Left lobe of liver (tissue), 2 donors: ENCODE measurements around the gene RIMS4. TPM values are rescaled to one million over a fixed set of nuclear protein-coding genes. Genes with fewer than 3 reads are reported as not detected.

Source experiments
- ATAC-seq: fragments of 200-7000 bp; cut with Tn5 transposase; one replicate; pipeline ENCODE4 v1.9.1; 2020; ENCODE audit warnings: mild to moderate bottlenecking, moderate library complexity
- DNase-seq: peaks from one replicate; pipeline ENCODE4 v3.0.0-alpha.2; 2020; ENCODE audit warnings: low spot score
- total RNA-seq: library from RNA; stranded (reverse); gene quantifications from one replicate; pipeline ENCODE4 v1.2.1, GENCODE V29; 2021
- donor health status: DM: no; HTN: no; CAD: no; lungs with moderate emphysema.
- donor health status: DM: no; HTN: yes; CAD: no.

Gene RIMS4
- total RNA-seq, 1 donor from 2014 or later = not detected

- ATAC-seq = no peak
- no peak for DNase-seq
Measured at GRCh38 chr20:44704551-44704971, 105.8 kb downstream of the RIMS4 start.

- DNase-seq = no peak
- ATAC-seq = no peak
Measured at GRCh38 chr20:44703956-44704488, 106.3 kb downstream of the RIMS4 start.

- DNase-seq (no peak), ATAC-seq (no peak)
Measured at GRCh38 chr20:44703183-44703925, 107.0 kb downstream of the RIMS4 start.

GRCh38 chr20:44702776-44703175 lies 107.6 kb downstream of the RIMS4 start:
- ATAC-seq (peak; percentile 48), DNase-seq (no peak)

GRCh38 chr20:44701858-44702256 lies 108.5 kb downstream of the RIMS4 start:
- no peak for DNase-seq
- ATAC-seq = no peak

Other genes starting within 250 kb of the RIMS4 start
- gene PKIG, start 228.0 kb downstream of the RIMS4 start, total RNA-seq = 22.7 TPM
- 3.7 TPM for gene ADA, start 158.8 kb downstream of the RIMS4 start, total RNA-seq
- gene CCN5, start 95.2 kb downstream of the RIMS4 start, total RNA-seq = 1.1 TPM
- gene KCNK15, start 64.7 kb downstream of the RIMS4 start, total RNA-seq = 0.20 TPM
- 52.5 TPM for gene YWHAB, start 75.2 kb upstream of the RIMS4 start, total RNA-seq
- 37.3 TPM for gene PABPC1L, start 99.5 kb upstream of the RIMS4 start, total RNA-seq
- 6.9 TPM for gene TOMM34, start 149.9 kb upstream of the RIMS4 start, total RNA-seq
- gene STK4, start 156.0 kb upstream of the RIMS4 start, total RNA-seq = 10.0 TPM